Measurements from ENCODE around the gene DIP2C.

The DIP2C gene

DNA sequence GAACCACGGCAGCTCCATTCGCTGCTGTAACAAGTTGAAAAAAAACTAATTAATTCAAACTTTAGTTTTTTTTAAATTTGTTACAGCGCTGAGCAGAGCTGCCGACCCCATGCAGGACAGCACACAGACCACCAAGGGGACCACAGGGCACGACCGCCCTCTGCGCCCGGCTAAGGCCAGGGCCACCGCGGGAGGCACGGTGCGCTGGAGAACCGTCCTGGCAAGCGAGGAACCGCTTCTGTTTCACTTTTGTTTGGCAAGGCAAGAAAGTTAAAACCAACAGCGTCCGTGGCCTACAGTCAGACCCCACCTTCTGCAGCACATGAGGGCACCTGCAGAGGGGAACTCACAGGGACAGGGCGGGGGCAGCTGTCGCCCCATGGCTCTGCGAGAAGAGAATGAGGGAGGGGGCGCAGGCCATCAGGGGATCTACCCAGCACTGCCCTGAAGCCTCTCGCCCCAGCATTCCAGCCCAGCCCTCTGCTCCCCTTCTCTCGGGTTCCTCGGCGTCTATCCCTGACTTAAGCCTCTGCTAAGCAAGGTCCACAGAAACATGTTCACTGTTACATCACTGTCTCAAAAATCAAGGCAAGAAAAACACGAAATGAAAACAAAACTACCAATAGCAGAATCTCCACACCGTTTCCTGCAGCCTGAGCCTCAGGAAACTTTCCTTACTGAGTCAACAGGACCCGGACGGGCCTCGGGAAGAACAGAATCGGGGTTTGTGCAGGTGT, 204.4 kb downstream of the DIP2C start:
- peak; percentile 7 for DNase-seq (ENCODE audit: low spot score)
- TF ChIP-seq, protein P1, sequence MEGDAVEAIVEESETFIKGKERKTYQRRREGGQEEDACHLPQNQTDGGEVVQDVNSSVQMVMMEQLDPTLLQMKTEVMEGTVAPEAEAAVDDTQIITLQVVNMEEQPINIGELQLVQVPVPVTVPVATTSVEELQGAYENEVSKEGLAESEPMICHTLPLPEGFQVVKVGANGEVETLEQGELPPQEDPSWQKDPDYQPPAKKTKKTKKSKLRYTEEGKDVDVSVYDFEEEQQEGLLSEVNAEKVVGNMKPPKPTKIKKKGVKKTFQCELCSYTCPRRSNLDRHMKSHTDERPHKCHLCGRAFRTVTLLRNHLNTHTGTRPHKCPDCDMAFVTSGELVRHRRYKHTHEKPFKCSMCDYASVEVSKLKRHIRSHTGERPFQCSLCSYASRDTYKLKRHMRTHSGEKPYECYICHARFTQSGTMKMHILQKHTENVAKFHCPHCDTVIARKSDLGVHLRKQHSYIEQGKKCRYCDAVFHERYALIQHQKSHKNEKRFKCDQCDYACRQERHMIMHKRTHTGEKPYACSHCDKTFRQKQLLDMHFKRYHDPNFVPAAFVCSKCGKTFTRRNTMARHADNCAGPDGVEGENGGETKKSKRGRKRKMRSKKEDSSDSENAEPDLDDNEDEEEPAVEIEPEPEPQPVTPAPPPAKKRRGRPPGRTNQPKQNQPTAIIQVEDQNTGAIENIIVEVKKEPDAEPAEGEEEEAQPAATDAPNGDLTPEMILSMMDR (conservative IDR thresholded peaks at IDR 0.05; ENCODE audit: low read depth), result no peak
- ChIA-PET CTCF (interaction anchor here (0.6 to 0.7 kb wide), 3 partner anchors 13 to 203 kb away, joined by 3 to 4 read pairs (median 3); no protein-coding TSS in a partner anchor), POLR2A (ENCODE audit: low non-redundant PET) (no interaction called here)
- H3K27ac ChIP-seq, result peak overlapping the region; percentile 63

DNA sequence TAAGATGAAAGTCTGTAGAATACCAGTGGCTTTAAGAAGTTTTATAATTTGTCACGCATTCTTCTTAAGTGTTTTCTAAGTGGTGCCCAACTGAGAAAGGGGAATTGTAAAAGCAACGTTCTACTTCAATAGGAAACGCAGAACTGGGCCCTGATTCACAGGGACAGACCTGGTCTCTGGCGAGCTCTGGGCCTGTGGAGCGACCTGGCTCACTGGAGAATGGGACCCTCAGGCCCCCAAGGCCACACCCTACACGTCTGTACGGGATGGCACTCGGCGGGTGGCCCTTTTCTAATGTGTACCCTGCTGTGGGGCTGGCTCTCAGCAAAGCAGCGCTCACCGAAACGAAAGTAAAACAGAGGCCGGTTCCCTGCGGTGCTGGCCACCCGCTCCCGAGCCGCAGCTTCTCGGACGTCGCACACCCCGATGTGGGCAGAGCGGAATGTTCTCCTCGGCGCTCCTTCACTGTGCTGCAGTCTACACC, 205.0 kb downstream of the DIP2C start:
- ChIA-PET POLR2A (ENCODE audit: low non-redundant PET) (no interaction called here), CTCF (interaction anchor here (0.6 kb wide), 3 partner anchors 13 to 305 kb away, joined by 3 to 4 read pairs (median 3); no protein-coding TSS in a partner anchor)
- DNase-seq (ENCODE audit: low spot score), result peak; percentile 53
- TF ChIP-seq, protein P1 (conservative IDR thresholded peaks at IDR 0.05; ENCODE audit: low read depth), result no peak
- H3K27ac ChIP-seq, result peak overlapping the region; percentile 63

GRCh38 chr10:483261-483660, 206.2 kb downstream of the DIP2C start:
- no peak overlapping the region for H3K27ac ChIP-seq
- ChIA-PET CTCF (interaction anchor here (0.7 kb wide), 1 partner anchor 76 kb away, joined by 4 read pairs; no protein-coding TSS in a partner anchor), POLR2A (ENCODE audit: low non-redundant PET) (no interaction called here)

DNA sequence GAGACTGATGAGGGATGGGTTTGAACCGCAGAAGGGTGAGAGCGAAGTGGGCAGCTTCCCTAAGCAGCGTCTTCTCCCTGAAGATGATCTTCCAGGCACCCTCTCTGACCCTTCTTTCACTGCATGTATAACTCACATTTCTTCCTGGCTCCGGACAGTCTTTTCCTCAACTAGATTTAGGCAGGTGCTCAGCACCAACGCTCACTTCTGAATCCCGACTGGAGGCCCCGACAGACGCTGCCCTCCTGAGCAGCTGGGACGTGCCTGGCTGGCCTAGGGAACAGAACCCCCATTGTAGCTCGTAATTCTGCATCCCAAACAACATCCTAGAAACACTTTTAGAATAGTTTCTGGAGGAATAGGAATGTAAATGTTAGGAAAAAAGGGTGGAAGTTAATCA, 206.6 kb downstream of the DIP2C start:
- TF ChIP-seq, protein P1 (conservative IDR thresholded peaks at IDR 0.05; ENCODE audit: low read depth), result no peak
- no peak overlapping the region for H3K27ac ChIP-seq
- ChIA-PET POLR2A (ENCODE audit: low non-redundant PET) (no interaction called here), CTCF (interaction anchor here (0.6 to 0.7 kb wide), 2 partner anchors 12 to 75 kb away, joined by 3 to 4 read pairs; no protein-coding TSS in a partner anchor)
- DNase-seq (ENCODE audit: low spot score), result no peak

More at GRCh38 chr10:483261-483660, 206.2 kb downstream of the DIP2C start:
- DNase-seq (ENCODE audit: low spot score), result no peak
- TF ChIP-seq, protein P1 (conservative IDR thresholded peaks at IDR 0.05; ENCODE audit: low read depth), result no peak

DNA sequence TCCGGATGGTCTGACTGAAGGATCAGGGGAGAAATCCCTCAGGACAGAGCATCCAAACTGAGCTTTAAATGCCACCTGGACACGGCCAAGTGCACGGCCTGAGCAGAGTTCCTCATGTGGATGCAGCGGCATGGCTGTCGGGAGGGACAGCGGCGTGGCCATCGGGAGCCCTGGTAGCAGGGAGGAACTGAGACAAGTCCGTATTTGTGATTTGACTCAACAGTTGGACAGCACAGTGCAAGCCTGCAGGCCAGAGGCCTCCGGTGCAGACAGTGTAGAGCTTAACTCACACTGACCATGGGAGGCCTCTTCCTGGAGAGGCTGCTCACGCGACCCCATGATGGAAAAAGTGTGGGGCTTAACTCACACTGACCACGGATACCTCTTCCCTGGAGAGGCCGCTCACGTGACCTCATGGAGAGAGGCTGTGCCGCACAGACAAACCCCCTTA, 207.4 kb downstream of the DIP2C start:
- CTCF ChIA-PET, result interaction anchor here (0.6 kb wide), 2 partner anchors 11 to 29 kb away, joined by 3 read pairs; no protein-coding TSS in a partner anchor
- H3K27ac ChIP-seq, result no peak overlapping the region
- DNase-seq (ENCODE audit: low spot score), result no peak

GRCh38 chr10:481628-482027, 207.8 kb downstream of the DIP2C start:
- ChIA-PET CTCF (no interaction called here), POLR2A (ENCODE audit: low non-redundant PET) (no interaction called here)
- no peak for DNase-seq (ENCODE audit: low spot score)
- TF ChIP-seq, protein P1 (conservative IDR thresholded peaks at IDR 0.05; ENCODE audit: low read depth), result no peak
- no peak overlapping the region for H3K27ac ChIP-seq

More for the DNA sequence above, 207.4 kb downstream of the DIP2C start:
- POLR2A ChIA-PET (ENCODE audit: low non-redundant PET), result no interaction called here
- TF ChIP-seq, protein P1 (conservative IDR thresholded peaks at IDR 0.05; ENCODE audit: low read depth), result no peak
